Endothelial cell (in vitro differentiated cells): ENCODE measurements around the gene SLC9A9. TPM values are rescaled to one million over a fixed set of nuclear protein-coding genes. Genes with fewer than 3 reads are reported as not detected.
A peak's percentile ranks its signal among the peaks of the same experiment; 100 is the strongest.

Source experiments
- DNase-seq: peaks from one replicate; pipeline ENCODE4 v3.0.0; 2021; ENCODE audit warnings: low spot score
- H3K27ac Mint-ChIP-seq: one replicate; pipeline ENCODE4 v1.8.0; 2021; ENCODE audit warnings: mixed read lengths, inconsistent platforms; ENCODE audit not compliant: unreplicated experiment
- H3K27me3 Mint-ChIP-seq: one replicate; pipeline ENCODE4 v1.8.0; 2021; ENCODE audit warnings: mild to moderate bottlenecking, moderate library complexity, mixed read lengths, inconsistent platforms; ENCODE audit not compliant: unreplicated experiment
- H3K36me3 Mint-ChIP-seq: one replicate; pipeline ENCODE4 v1.8.0; 2021; ENCODE audit warnings: mild to moderate bottlenecking, low read depth, mixed read lengths, inconsistent platforms; ENCODE audit not compliant: unreplicated experiment
- H3K4me1 Mint-ChIP-seq: one replicate; pipeline ENCODE4 v1.8.0; 2021; ENCODE audit warnings: mild to moderate bottlenecking, mixed read lengths, inconsistent platforms; ENCODE audit not compliant: unreplicated experiment
- H3K4me3 Mint-ChIP-seq: one replicate; pipeline ENCODE4 v1.8.0; 2021; ENCODE audit warnings: mild to moderate bottlenecking, mixed read lengths, inconsistent platforms; ENCODE audit not compliant: unreplicated experiment
- H3K9me3 Mint-ChIP-seq: one replicate; pipeline ENCODE4 v1.8.0; 2021; ENCODE audit warnings: mixed read lengths, inconsistent platforms; ENCODE audit not compliant: unreplicated experiment
- total RNA-seq: library from RNA; stranded (reverse); fragmentation: NEBNext Ultra II Directional; extraction: Animal tissue kit (Norgen Biotek cat#: 25700); gene quantifications from one replicate; pipeline ENCODE4 v1.2.1, GENCODE V29; 2021; ENCODE audit not compliant: unreplicated experiment
- TF ChIP-seq, protein P1 (sequence below): fragments of 200-600 bp; sonication (generic); IDR thresholded peaks from one replicate; pipeline ENCODE4 v1.5.0; 2021; ENCODE audit warnings: antibody characterized with exemption; ENCODE audit not compliant: unreplicated experiment

SLC9A9 gene
- total RNA-seq, 1 donor from 2014 or later: 7.9 TPM

DNA sequence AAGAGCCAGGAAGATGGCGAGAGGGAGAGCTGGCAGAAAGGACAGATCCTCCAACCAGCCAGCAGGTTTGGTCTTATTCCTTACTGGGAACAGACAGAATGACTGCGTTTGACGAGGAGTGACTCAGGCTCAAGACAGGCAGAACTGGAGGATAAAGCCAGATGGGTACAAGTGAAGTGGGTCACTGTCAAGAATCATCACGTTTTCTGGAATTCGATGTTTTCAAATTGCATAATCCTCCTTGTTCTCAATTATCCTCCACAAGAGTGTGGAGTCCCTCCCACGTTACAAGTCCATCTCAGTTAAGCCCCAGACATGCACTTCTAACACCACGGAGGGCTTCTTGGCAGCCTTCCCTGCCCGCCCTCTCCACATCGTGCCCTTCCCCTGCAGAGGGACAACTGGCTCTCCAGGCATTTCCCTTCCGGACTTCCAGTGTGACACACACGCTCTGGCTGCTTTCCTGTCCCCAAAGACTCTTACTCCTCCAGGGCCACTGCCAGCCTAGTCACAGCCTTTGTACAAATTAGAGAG is 545.6 kb downstream of the SLC9A9 start:
- TF ChIP-seq, protein P1, sequence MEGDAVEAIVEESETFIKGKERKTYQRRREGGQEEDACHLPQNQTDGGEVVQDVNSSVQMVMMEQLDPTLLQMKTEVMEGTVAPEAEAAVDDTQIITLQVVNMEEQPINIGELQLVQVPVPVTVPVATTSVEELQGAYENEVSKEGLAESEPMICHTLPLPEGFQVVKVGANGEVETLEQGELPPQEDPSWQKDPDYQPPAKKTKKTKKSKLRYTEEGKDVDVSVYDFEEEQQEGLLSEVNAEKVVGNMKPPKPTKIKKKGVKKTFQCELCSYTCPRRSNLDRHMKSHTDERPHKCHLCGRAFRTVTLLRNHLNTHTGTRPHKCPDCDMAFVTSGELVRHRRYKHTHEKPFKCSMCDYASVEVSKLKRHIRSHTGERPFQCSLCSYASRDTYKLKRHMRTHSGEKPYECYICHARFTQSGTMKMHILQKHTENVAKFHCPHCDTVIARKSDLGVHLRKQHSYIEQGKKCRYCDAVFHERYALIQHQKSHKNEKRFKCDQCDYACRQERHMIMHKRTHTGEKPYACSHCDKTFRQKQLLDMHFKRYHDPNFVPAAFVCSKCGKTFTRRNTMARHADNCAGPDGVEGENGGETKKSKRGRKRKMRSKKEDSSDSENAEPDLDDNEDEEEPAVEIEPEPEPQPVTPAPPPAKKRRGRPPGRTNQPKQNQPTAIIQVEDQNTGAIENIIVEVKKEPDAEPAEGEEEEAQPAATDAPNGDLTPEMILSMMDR: no peak
- peak overlapping the region; percentile 81 for H3K4me3 Mint-ChIP-seq
- peaks cover 6% of the 10 kb centered on the region for H3K27me3 Mint-ChIP-seq
- H3K9me3 Mint-ChIP-seq: no peaks in the 10 kb centered on the region
- DNase-seq: peak; percentile 49
- H3K36me3 Mint-ChIP-seq: no peaks in the 10 kb centered on the region
- peak overlapping the region; percentile 96 for H3K27ac Mint-ChIP-seq
- H3K4me1 Mint-ChIP-seq: peaks cover 37% of the 10 kb centered on the region

DNA sequence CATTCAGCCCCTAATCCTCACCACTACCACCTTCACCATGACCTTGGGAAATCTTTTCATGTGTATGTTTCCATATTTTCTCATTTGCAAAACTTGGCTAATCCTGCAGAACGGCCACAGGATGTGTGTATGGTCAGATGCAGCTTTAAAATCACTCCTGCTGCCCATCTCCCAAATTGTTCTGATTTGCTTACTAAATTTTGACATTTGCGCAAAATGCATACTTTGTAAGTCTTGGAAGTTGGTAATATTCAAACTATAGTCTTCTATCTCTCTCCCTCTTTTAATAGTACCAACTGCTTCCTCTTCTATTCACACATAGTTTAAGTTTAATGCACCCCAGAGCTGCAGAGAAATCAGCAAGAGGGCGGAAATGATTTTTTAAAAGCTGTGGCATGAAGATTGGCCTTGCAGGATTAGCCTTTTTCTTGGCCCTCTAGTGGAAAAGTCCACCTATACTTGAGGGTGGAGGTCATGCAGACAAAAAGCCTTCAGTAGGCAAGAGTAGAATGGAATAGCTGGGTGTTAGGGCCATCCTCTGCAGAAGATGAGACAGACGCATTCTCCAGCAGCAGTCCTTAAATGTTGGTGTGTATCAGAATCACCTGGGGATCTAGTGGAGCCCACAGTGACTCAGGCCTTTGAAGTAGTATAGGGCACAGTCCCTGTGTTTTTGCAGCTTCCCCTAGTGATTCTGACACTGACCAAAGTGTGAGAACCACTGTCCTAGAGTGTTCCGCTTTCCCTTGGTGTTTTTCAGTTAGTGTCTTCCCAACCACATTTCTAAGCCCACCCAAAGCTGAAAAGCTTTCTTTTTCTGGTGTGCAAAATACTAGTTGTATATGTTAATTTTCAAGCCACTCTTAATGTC is 547.0 kb downstream of the SLC9A9 start:
- TF ChIP-seq, protein P1: no peak
- H3K27me3 Mint-ChIP-seq: peaks cover 4% of the 10 kb centered on the region
- no peaks in the 10 kb centered on the region for H3K36me3 Mint-ChIP-seq
- peaks cover 37% of the 10 kb centered on the region for H3K4me1 Mint-ChIP-seq
- DNase-seq: no peak
- no peak overlapping the region for H3K4me3 Mint-ChIP-seq
- no peak overlapping the region for H3K27ac Mint-ChIP-seq
- no peaks in the 10 kb centered on the region for H3K9me3 Mint-ChIP-seq

DNA sequence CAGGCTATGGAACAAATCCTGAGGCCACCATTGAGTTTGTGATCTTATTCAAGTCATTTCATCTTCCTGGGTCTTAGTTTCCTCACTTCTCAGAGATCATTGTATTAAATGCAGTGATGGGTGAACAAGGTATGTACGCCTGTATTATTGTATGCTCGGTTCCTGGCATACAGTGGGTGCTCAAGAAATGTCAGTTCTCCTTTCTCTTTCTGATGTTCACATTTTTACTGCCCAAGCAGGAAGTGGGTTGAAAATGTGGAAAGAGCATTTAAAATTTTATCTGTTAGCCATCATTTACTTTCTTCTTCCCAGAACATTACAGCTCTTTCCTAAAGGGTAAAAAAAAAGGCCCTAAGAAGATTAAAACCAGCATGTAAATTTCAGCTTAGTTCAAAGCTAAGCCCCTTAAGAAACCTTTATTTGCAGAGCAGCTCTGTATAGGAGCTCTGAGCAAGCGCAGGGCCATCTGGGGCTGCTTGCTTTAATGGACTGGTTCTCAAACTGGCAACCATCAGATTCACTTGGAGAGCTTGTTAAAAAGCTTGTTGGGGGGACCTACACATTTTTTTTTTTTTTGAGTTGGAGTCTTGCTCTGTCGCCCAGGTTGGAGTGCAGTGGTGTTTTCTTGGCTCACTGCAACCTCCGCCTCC is 549.3 kb downstream of the SLC9A9 start:
- no peaks in the 10 kb centered on the region for H3K36me3 Mint-ChIP-seq
- TF ChIP-seq, protein P1: no peak
- peaks cover 4% of the 10 kb centered on the region for H3K27me3 Mint-ChIP-seq
- no peak for DNase-seq
- H3K9me3 Mint-ChIP-seq: no peaks in the 10 kb centered on the region
- no peak overlapping the region for H3K4me3 Mint-ChIP-seq
- H3K4me1 Mint-ChIP-seq: peaks cover 43% of the 10 kb centered on the region
- no peak overlapping the region for H3K27ac Mint-ChIP-seq

DNA sequence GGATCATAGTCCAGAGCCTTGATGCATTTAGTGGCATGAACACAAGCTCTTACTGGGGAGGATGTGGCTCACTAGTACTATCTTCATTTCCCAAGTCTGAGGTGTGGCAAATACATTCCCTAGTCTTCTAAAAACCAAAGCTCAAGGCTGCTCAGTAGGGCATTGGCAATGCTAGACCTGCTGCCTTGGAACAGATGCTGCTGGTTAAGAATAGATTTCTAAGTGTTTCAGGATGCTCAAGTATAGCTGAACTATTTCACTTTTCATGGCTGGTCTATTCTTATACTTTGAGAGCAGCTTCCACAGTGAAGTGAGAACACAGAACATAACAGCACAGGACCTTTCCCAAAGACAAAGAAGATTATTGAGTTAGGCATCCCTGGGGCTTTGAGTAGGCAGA is 549.9 kb downstream of the SLC9A9 start:
- DNase-seq: no peak
- Mint-ChIP-seq H3K36me3 (no peaks in the 10 kb centered on the region), H3K4me3 (no peak overlapping the region), H3K4me1 (peaks cover 37% of the 10 kb centered on the region), H3K9me3 (no peaks in the 10 kb centered on the region), H3K27ac (no peak overlapping the region), H3K27me3 (peaks cover 4% of the 10 kb centered on the region)
- TF ChIP-seq, protein P1: no peak
